ENCODE results near the gene COG7. TPM values are rescaled to one million over a fixed set of nuclear protein-coding genes. Genes with fewer than 3 reads are reported as not detected.
"Not testable (repeated sequence)": the region's sequence is repeated elsewhere in the genome, so short reads cannot be mapped to it uniquely, and the experiment has no call there.

The COG7 gene
- total and polyA plus RNA-seq, 9 donors, result 10.6 to 20.8 (median 12.3) TPM

- Histone ChIP-seq H3K4me3 (ENCODE audit: low read length) (no peak overlapping the region), H3K9me3 (replicated peaks; ENCODE audit: control insufficient read depth, low read depth, low read length) (no peaks in the 10 kb centered on the region), H3K36me3 (ENCODE audit: control insufficient read depth, insufficient read depth, low read length) (peaks cover 47% of the 10 kb centered on the region), H3K27me3 (ENCODE audit: control insufficient read depth, insufficient read depth, low read length) (no peaks in the 10 kb centered on the region), H3K4me1 (ENCODE audit: control insufficient read depth, insufficient read depth, low read length) (peaks cover 2% of the 10 kb centered on the region), H3K27ac (ENCODE audit: low read length) (no peak overlapping the region)
- DNase-seq, result no peak
- WGBS (ENCODE audit: insufficient coverage), result no CpG with 5 or more reads among the region's 4 CpGs
Measured at GRCh38 chr16:23495671-23496070, 42.7 kb upstream of the COG7 start.

GRCh38 chr16:23494188-23494587, 41.2 kb upstream of the COG7 start:
- H3K4me1 ChIP-seq (ENCODE audit: control insufficient read depth, insufficient read depth, low read length), result peaks cover 2% of the 10 kb centered on the region
- H3K9me3 ChIP-seq (replicated peaks; ENCODE audit: control insufficient read depth, low read depth, low read length), result no peaks in the 10 kb centered on the region
- no peaks in the 10 kb centered on the region for H3K27me3 ChIP-seq (ENCODE audit: control insufficient read depth, insufficient read depth, low read length)
- no peak overlapping the region for H3K27ac ChIP-seq (ENCODE audit: low read length)
- H3K4me3 ChIP-seq (ENCODE audit: low read length), result no peak overlapping the region
- WGBS (ENCODE audit: insufficient coverage), result 85% methylated on average over 5 of the region's 11 CpGs
- H3K36me3 ChIP-seq (ENCODE audit: control insufficient read depth, insufficient read depth, low read length), result peaks cover 55% of the 10 kb centered on the region
- no peak for DNase-seq

GRCh38 chr16:23491490-23492391, 38.8 kb upstream of the COG7 start:
- Histone ChIP-seq H3K36me3 (ENCODE audit: control insufficient read depth, insufficient read depth, low read length) (peaks cover 78% of the 10 kb centered on the region), H3K27me3 (ENCODE audit: control insufficient read depth, insufficient read depth, low read length) (no peaks in the 10 kb centered on the region), H3K4me1 (ENCODE audit: control insufficient read depth, insufficient read depth, low read length) (peaks cover 2% of the 10 kb centered on the region), H3K4me3 (ENCODE audit: low read length) (no peak overlapping the region), H3K27ac (ENCODE audit: low read length) (no peak overlapping the region), H3K9me3 (replicated peaks; ENCODE audit: control insufficient read depth, low read depth, low read length) (no peaks in the 10 kb centered on the region)
- DNase-seq, result no peak
- 49% methylated on average over 4 of the region's 14 CpGs for WGBS (ENCODE audit: insufficient coverage)

GRCh38 chr16:23486480-23486879, 33.5 kb upstream of the COG7 start:
- 100% methylated on average over 3 of the region's 5 CpGs for WGBS (ENCODE audit: insufficient coverage)

GRCh38 chr16:23485841-23486240, 32.9 kb upstream of the COG7 start:
- DNase-seq, result no peak
- Histone ChIP-seq H3K36me3 (ENCODE audit: control insufficient read depth, insufficient read depth, low read length) (peaks cover 79% of the 10 kb centered on the region), H3K4me1 (ENCODE audit: control insufficient read depth, insufficient read depth, low read length) (no peaks in the 10 kb centered on the region), H3K27ac (ENCODE audit: low read length) (no peak overlapping the region), H3K27me3 (ENCODE audit: control insufficient read depth, insufficient read depth, low read length) (no peaks in the 10 kb centered on the region), H3K4me3 (ENCODE audit: low read length) (no peak overlapping the region), H3K9me3 (replicated peaks; ENCODE audit: control insufficient read depth, low read depth, low read length) (no peaks in the 10 kb centered on the region)
- WGBS (ENCODE audit: insufficient coverage), result 93% methylated on average over 5 of the region's 8 CpGs

More at GRCh38 chr16:23486480-23486879, 33.5 kb upstream of the COG7 start:
- Histone ChIP-seq H3K4me1 (ENCODE audit: control insufficient read depth, insufficient read depth, low read length) (no peaks in the 10 kb centered on the region), H3K27ac (ENCODE audit: low read length) (no peak overlapping the region), H3K9me3 (replicated peaks; ENCODE audit: control insufficient read depth, low read depth, low read length) (no peaks in the 10 kb centered on the region), H3K27me3 (ENCODE audit: control insufficient read depth, insufficient read depth, low read length) (no peaks in the 10 kb centered on the region), H3K36me3 (ENCODE audit: control insufficient read depth, insufficient read depth, low read length) (peaks cover 78% of the 10 kb centered on the region), H3K4me3 (ENCODE audit: low read length) (no peak overlapping the region)
- DNase-seq, result no peak

- no peak for DNase-seq
- 92% methylated on average over 2 of the region's 2 CpGs for WGBS (ENCODE audit: insufficient coverage)
- H3K36me3 ChIP-seq (ENCODE audit: control insufficient read depth, insufficient read depth, low read length), result peaks cover 84% of the 10 kb centered on the region
Measured at GRCh38 chr16:23485257-23485614, 32.2 kb upstream of the COG7 start.

GRCh38 chr16:23484510-23485256, 31.7 kb upstream of the COG7 start:
- Histone ChIP-seq H3K36me3 (ENCODE audit: control insufficient read depth, insufficient read depth, low read length) (peaks cover 86% of the 10 kb centered on the region), H3K27me3 (ENCODE audit: control insufficient read depth, insufficient read depth, low read length) (no peaks in the 10 kb centered on the region), H3K4me3 (ENCODE audit: low read length) (no peak overlapping the region), H3K9me3 (replicated peaks; ENCODE audit: control insufficient read depth, low read depth, low read length) (no peaks in the 10 kb centered on the region), H3K4me1 (ENCODE audit: control insufficient read depth, insufficient read depth, low read length) (no peaks in the 10 kb centered on the region), H3K27ac (ENCODE audit: low read length) (no peak overlapping the region)
- DNase-seq, result no peak
- 77% methylated on average over 5 of the region's 8 CpGs for WGBS (ENCODE audit: insufficient coverage)

More at GRCh38 chr16:23485257-23485614, 32.2 kb upstream of the COG7 start:
- H3K27ac ChIP-seq (ENCODE audit: low read length), result no peak overlapping the region
- H3K27me3 ChIP-seq (ENCODE audit: control insufficient read depth, insufficient read depth, low read length), result no peaks in the 10 kb centered on the region
- no peaks in the 10 kb centered on the region for H3K9me3 ChIP-seq (replicated peaks; ENCODE audit: control insufficient read depth, low read depth, low read length)
- no peak overlapping the region for H3K4me3 ChIP-seq (ENCODE audit: low read length)
- no peaks in the 10 kb centered on the region for H3K4me1 ChIP-seq (ENCODE audit: control insufficient read depth, insufficient read depth, low read length)

- peaks cover 86% of the 10 kb centered on the region for H3K36me3 ChIP-seq (ENCODE audit: control insufficient read depth, insufficient read depth, low read length)
- not testable (repeated sequence) for H3K27me3 ChIP-seq (ENCODE audit: control insufficient read depth, insufficient read depth, low read length); H3K9me3 ChIP-seq (replicated peaks; ENCODE audit: control insufficient read depth, low read depth, low read length); DNase-seq; H3K27ac ChIP-seq (ENCODE audit: low read length); H3K4me1 ChIP-seq (ENCODE audit: control insufficient read depth, insufficient read depth, low read length); H3K4me3 ChIP-seq (ENCODE audit: low read length)
- 87% methylated on average over 3 of the region's 8 CpGs for WGBS (ENCODE audit: insufficient coverage)
Measured at GRCh38 chr16:23483492-23483891, 30.5 kb upstream of the COG7 start.

- H3K27ac ChIP-seq (ENCODE audit: low read length), result no peak overlapping the region
- no peak overlapping the region for H3K4me3 ChIP-seq (ENCODE audit: low read length)
- no peaks in the 10 kb centered on the region for H3K9me3 ChIP-seq (replicated peaks; ENCODE audit: control insufficient read depth, low read depth, low read length)
- H3K27me3 ChIP-seq (ENCODE audit: control insufficient read depth, insufficient read depth, low read length), result no peaks in the 10 kb centered on the region
- 93% methylated on average over 10 of the region's 14 CpGs for whole genome bisulfite sequencing (ENCODE audit: insufficient coverage)
- DNase-seq, result no peak
- H3K36me3 ChIP-seq (ENCODE audit: control insufficient read depth, insufficient read depth, low read length), result peaks cover 84% of the 10 kb centered on the region
- no peaks in the 10 kb centered on the region for H3K4me1 ChIP-seq (ENCODE audit: control insufficient read depth, insufficient read depth, low read length)
Measured at GRCh38 chr16:23482778-23483177, 29.8 kb upstream of the COG7 start.

GRCh38 chr16:23480257-23480656, 27.3 kb upstream of the COG7 start:
- H3K4me1 ChIP-seq (ENCODE audit: control insufficient read depth, insufficient read depth, low read length), result no peaks in the 10 kb centered on the region
- no peaks in the 10 kb centered on the region for H3K27me3 ChIP-seq (ENCODE audit: control insufficient read depth, insufficient read depth, low read length)
- 95% methylated on average over 2 of the region's 4 CpGs for WGBS (ENCODE audit: insufficient coverage)
- no peak overlapping the region for H3K4me3 ChIP-seq (ENCODE audit: low read length)
- H3K9me3 ChIP-seq (replicated peaks; ENCODE audit: control insufficient read depth, low read depth, low read length), result no peaks in the 10 kb centered on the region
- no peak for DNase-seq
- no peak overlapping the region for H3K27ac ChIP-seq (ENCODE audit: low read length)
- H3K36me3 ChIP-seq (ENCODE audit: control insufficient read depth, insufficient read depth, low read length), result peaks cover 79% of the 10 kb centered on the region
